HepG2 (cell line): Measurements from ENCODE around the gene GPC2. TPM values are rescaled to one million over a fixed set of nuclear protein-coding genes. Genes with fewer than 3 reads are reported as not detected.
A peak's percentile ranks its signal among the peaks of the same experiment; 100 is the strongest.

Experiments used
- ATAC-seq: fragments of 200-7000 bp; cut with Tn5 transposase; 3 replicates; pipeline ENCODE4 v1.9.1; 2020; ENCODE audit warnings: mild to moderate bottlenecking, moderate library complexity
- BruUV-seq: library from RNA; stranded (reverse); fragments of 400-500 nt; replicated peaks from 2 replicates; lab custom pipeline; 2021; lab: Mats Ljungman, UMichigan
- CTCF ChIA-PET: fragments of 300-600 bp; formaldehyde crosslinking; extraction: SDS; loops from one replicate; lab custom pipeline; 2021; ENCODE audit warnings: low total read pairs, inconsistent platforms, low intra/inter-chr PET ratio; lab: Yijun Ruan, JAX
- POLR2A ChIA-PET: fragments of 350-600 bp; sonication (Branson Sonifier 250); formaldehyde crosslinking; loops from one replicate; lab custom pipeline; 2020; ENCODE audit warnings: antibody characterized with exemption, inconsistent platforms; lab: Yijun Ruan, JAX
- DNase-seq: peaks from one replicate; pipeline ENCODE4 v3.0.0-alpha.2; 2015; ENCODE audit warnings: low spot score
- FAIRE-seq: peaks from 3 replicates; lab custom pipeline; 2011; peaks lifted over from hg19 to GRCh38; lab: Jason Lieb, UNC
- H2AFZ ChIP-seq: one replicate; pipeline ENCODE4 v1.6.1; 2011; ENCODE audit warnings: low read length, inconsistent platforms
- H3K27ac ChIP-seq: fragments of 300-600 bp; 3 replicates; pipeline ENCODE4 v1.8.0; 2011; ENCODE audit warnings: mixed run types, mild to moderate bottlenecking, mixed read lengths, low read length, inconsistent platforms; ENCODE audit not compliant: insufficient read depth; ENCODE audit errors: extremely low read length
- H3K27me3 ChIP-seq, 2 experiments: fragments of 200-600 bp in 1 of 2; 2 replicates in 1 of 2; 3 replicates in 1 of 2; pipeline versions ENCODE4 v1.6.0 to v1.8.0; 2011; ENCODE audit warnings: low read length in 2 of 2, mild to moderate bottlenecking in 2 of 2, moderate library complexity in 2 of 2, inconsistent platforms in 1 of 2; ENCODE audit not compliant: insufficient read depth in 2 of 2, control insufficient read depth in 1 of 2
- H3K36me3 ChIP-seq, 2 experiments: fragments of 200-600 bp in 1 of 2; replicated peaks in 1 of 2; 2 replicates in 1 of 2; 3 replicates in 1 of 2; pipeline versions ENCODE4 v1.5.1 to v1.8.0; 2011; ENCODE audit warnings: low read length in 2 of 2, inconsistent platforms in 1 of 2; ENCODE audit not compliant: insufficient read depth in 2 of 2, control insufficient read depth in 1 of 2
- H3K4me1 ChIP-seq: 2 replicates; pipeline ENCODE4 v1.5.1; 2012; ENCODE audit warnings: low read length, inconsistent platforms; ENCODE audit not compliant: insufficient read depth
- H3K4me2 ChIP-seq: 2 replicates; pipeline ENCODE4 v1.6.0; 2011; ENCODE audit warnings: low read depth, low read length, inconsistent platforms
- H3K4me3 ChIP-seq, 3 experiments: fragments of 200-600 bp in 1 of 3; sonication (generic), shearing (Covaris generic) in 1 of 3; replicated peaks in 1 of 3; 2 replicates each; pipeline ENCODE4 v1.5.1; 2011 to 2016; ENCODE audit warnings: low read length in 3 of 3, inconsistent platforms in 2 of 3, low read depth in 2 of 3, mild to moderate bottlenecking in 2 of 3, control low read depth in 1 of 3, mixed read lengths in 1 of 3; ENCODE audit not compliant: insufficient read depth in 1 of 3
- H3K79me2 ChIP-seq: one replicate; pipeline ENCODE4 v1.6.1; 2011; ENCODE audit warnings: low read length, inconsistent platforms; ENCODE audit not compliant: insufficient read depth
- H3K9ac ChIP-seq: 2 replicates; pipeline ENCODE4 v1.6.0; 2011; ENCODE audit warnings: mild to moderate bottlenecking, low read depth, low read length, inconsistent platforms; ENCODE audit not compliant: insufficient read depth
- H3K9me3 ChIP-seq: 2 replicates; pipeline ENCODE4 v1.5.1; 2012; ENCODE audit warnings: mild to moderate bottlenecking, low read length
- H4K20me1 ChIP-seq: 2 replicates; pipeline ENCODE4 v1.6.0; 2011; ENCODE audit warnings: inconsistent platforms, mild to moderate bottlenecking, low read length, moderate library complexity; ENCODE audit not compliant: insufficient read depth
- AGO2 ChIP-seq: fragments of 200-400 bp; formaldehyde crosslinking; optimal IDR thresholded peaks from 2 replicates; pipeline ENCODE3; 2017; ENCODE audit warnings: mild to moderate bottlenecking, low read depth, low read length, moderate library complexity
- ARHGAP35 ChIP-seq: sonication (generic); formaldehyde crosslinking; IDR thresholded peaks from 2 replicates; pipeline ENCODE4 v1.9.0; 2022; ENCODE audit warnings: mild to moderate bottlenecking, inconsistent platforms, moderate library complexity, missing genetic modification reagents, borderline replicate concordance
- KDM4B ChIP-seq: sonication (generic); formaldehyde crosslinking; IDR thresholded peaks from 2 replicates; pipeline ENCODE4 v1.4.0; 2020; ENCODE audit warnings: missing genetic modification reagents
- POLR2A ChIP-seq, 2 experiments: IDR thresholded peaks; 2 replicates each; pipeline ENCODE4 v1.6.1; 2011; ENCODE audit warnings: low read depth in 2 of 2, low read length in 2 of 2, mild to moderate bottlenecking in 1 of 2, moderate library complexity in 1 of 2; ENCODE audit not compliant: insufficient read depth in 1 of 2
- RBAK ChIP-seq: sonication (generic); formaldehyde crosslinking; IDR thresholded peaks from 2 replicates; pipeline ENCODE4 v1.5.1; 2020; ENCODE audit warnings: mild to moderate bottlenecking, missing genetic modification reagents
- RBFOX2 ChIP-seq: fragments of 200-400 bp; formaldehyde crosslinking; IDR thresholded peaks from 2 replicates; pipeline ENCODE4 v1.6.1; 2017; ENCODE audit warnings: low read depth, mild to moderate bottlenecking, low read length
- SAP130 ChIP-seq: IDR thresholded peaks from 2 replicates; pipeline ENCODE4 v1.6.1; 2016; ENCODE audit warnings: low read depth
- SMAD1 ChIP-seq: sonication (generic); formaldehyde crosslinking; IDR thresholded peaks from 2 replicates; pipeline ENCODE4 v1.4.0; 2020; ENCODE audit warnings: missing genetic modification reagents, low read depth, mild to moderate bottlenecking, borderline replicate concordance
- ZFP37 ChIP-seq: sonication (generic); formaldehyde crosslinking; IDR thresholded peaks from 2 replicates; pipeline ENCODE4 v1.4.0; 2020; ENCODE audit warnings: missing genetic modification reagents, borderline replicate concordance
- ZNF24 ChIP-seq: fragments of 450-650 bp; IDR thresholded peaks from 2 replicates; pipeline ENCODE4 v1.6.1; 2017; ENCODE audit warnings: antibody characterized with exemption, mild to moderate bottlenecking
- WGBS: methylation state at CpG from one replicate; pipeline ENCODE4 v1.1.6; 2017; ENCODE audit warnings: low lambda C conversion rate; 5-methylcytosine and 5-hydroxymethylcytosine counted together
- in situ Hi-C: cut with HindIII; loops from 2 replicates; pipeline ENCODE4 v1.10.0; 2017; ENCODE audit warnings: low pct_unique_long_range_greater_than_20kb; ENCODE audit not compliant: extremely low pct_ligation_motif_present
- intact Hi-C: fragments of 100-400 bp; cut with micrococcal nuclease; formaldehyde crosslinking; loops from one replicate; pipeline ENCODE4 v1.10.0; 2022; ENCODE audit not compliant: unreplicated experiment
- polyA plus RNA-seq, 8 experiments: library from polyadenylated mRNA; depleted of rRNA in 3 of 8; stranded (reverse) in 7 of 8; unstranded in 1 of 8; fragments of >200 nt; fragmentation: Illumina TruSeq in 4 of 8; extraction: Trizol in 4 of 8; gene quantifications; 2 replicates each; pipeline versions ENCODE4 v1.2.1 to v1.2.3, GENCODE V29; 2011 to 2016; ENCODE audit warnings: low read depth in 4 of 8, missing spikeins in 1 of 8, mixed read lengths in 1 of 8; ENCODE audit not compliant: insufficient read depth in 1 of 8
- total RNA-seq, 5 experiments: library from RNA; depleted of rRNA; stranded (reverse); fragments of >200 nt; fragmentation: Illumina TruSeq; extraction: Trizol; gene quantifications; 2 replicates each; pipeline ENCODE4 v1.2.3, GENCODE V29; 2016; ENCODE audit warnings: low read depth in 1 of 5
- TF ChIP-seq, protein P1 (sequence below): sonication (generic); formaldehyde crosslinking; IDR thresholded peaks from 2 replicates; pipeline ENCODE4 v1.4.0; 2020; ENCODE audit warnings: missing genetic modification reagents
- TF ChIP-seq, protein P2 (sequence below): sonication (generic); formaldehyde crosslinking; IDR thresholded peaks from 2 replicates; pipeline ENCODE4 v1.5.1; 2020; ENCODE audit warnings: mild to moderate bottlenecking, missing genetic modification reagents, moderate library complexity
- TF ChIP-seq, protein P3 (sequence below): sonication (generic); formaldehyde crosslinking; IDR thresholded peaks from 2 replicates; pipeline ENCODE4 v1.5.1; 2020; ENCODE audit warnings: mild to moderate bottlenecking, missing genetic modification reagents, borderline replicate concordance

GPC2 gene
- total and polyA plus RNA-seq, 2 of the 13 experiments (the other 11 are each of a cell fraction or from before 2014, with no cell fraction given), result 0.64 to 0.78 TPM

DNA sequence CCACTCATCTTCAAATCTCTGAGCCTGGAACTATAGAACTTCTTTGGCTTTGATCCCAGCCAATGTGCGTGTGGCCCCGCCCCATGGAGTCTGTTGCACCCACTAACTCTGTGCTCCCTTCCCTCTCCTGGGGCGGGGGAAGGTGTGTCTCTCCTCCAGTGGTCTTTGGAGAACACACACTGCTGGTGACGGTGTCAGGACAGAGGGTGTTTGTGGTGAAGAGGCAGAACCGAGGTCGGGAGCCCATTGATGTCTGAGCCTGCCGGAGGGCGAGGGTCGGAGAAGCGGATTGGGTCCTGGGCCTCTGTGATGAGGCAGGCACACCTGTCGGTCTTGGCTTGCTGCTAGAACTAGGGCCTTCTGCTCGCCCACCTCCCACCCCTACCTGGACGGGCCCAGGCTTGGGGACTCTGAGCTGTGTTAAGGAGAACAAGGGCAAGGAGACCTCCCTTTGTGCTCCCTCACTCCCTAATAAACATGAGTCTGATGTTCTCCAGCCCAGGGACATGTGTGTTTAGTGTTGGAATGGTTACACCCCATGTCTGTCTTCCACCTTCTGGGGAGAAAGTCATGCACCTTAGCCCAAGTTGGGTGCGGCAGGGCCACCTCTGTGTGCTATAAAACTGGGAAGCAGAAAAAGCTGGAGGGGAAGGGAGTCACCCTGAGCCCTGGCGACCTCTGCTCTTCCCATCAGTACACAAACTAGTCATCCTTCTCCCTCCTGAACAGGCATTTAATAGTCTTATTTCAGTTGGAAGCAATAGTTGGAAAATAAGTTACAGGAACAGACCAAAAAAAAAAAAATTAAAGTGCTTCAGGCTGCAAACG lies 23.3 kb downstream of the GPC2 start:
- H3K27ac ChIP-seq, result peak overlapping the region; percentile 23
- POLR2A ChIA-PET, result no interaction called here
- intact Hi-C loops, result no loop called here

More for the DNA sequence above, 23.3 kb downstream of the GPC2 start:
- H2AFZ ChIP-seq, result no peak overlapping the region
- BruUV-seq, result no TSS peak
- in situ Hi-C loops, result no loop called here
- peaks cover 73% of the 10 kb centered on the region for H3K4me1 ChIP-seq
- WGBS, result 91% methylated on average over 16 of the region's 16 CpGs
- FAIRE-seq, result no peak
- no peaks in the 10 kb centered on the region for H3K27me3 ChIP-seq
- DNase-seq, result no peak
- TF ChIP-seq ARHGAP35 (CRISPR knock-in tag) (no peak), ZNF24 (no peak), RBAK (CRISPR knock-in tag) (no peak), POLR2A (IDR thresholded peaks at IDR 0.05; ENCODE audit: insufficient read depth in 1 of 2, low read depth in 2 of 2, low read length in 2 of 2) (peak in 1 of 2 experiments; percentile 39; a peak in 2 of 4 replicates), SAP130 (CRISPR knock-in tag) (peak; percentile 10; the same call in 1 of the 2 replicates), RBFOX2 (peak; percentile 20), AGO2 (peak; percentile 61), ZFP37 (CRISPR knock-in tag) (no peak), SMAD1 (CRISPR knock-in tag) (no peak), KDM4B (CRISPR knock-in tag) (no peak)
- TF ChIP-seq, protein P1, sequence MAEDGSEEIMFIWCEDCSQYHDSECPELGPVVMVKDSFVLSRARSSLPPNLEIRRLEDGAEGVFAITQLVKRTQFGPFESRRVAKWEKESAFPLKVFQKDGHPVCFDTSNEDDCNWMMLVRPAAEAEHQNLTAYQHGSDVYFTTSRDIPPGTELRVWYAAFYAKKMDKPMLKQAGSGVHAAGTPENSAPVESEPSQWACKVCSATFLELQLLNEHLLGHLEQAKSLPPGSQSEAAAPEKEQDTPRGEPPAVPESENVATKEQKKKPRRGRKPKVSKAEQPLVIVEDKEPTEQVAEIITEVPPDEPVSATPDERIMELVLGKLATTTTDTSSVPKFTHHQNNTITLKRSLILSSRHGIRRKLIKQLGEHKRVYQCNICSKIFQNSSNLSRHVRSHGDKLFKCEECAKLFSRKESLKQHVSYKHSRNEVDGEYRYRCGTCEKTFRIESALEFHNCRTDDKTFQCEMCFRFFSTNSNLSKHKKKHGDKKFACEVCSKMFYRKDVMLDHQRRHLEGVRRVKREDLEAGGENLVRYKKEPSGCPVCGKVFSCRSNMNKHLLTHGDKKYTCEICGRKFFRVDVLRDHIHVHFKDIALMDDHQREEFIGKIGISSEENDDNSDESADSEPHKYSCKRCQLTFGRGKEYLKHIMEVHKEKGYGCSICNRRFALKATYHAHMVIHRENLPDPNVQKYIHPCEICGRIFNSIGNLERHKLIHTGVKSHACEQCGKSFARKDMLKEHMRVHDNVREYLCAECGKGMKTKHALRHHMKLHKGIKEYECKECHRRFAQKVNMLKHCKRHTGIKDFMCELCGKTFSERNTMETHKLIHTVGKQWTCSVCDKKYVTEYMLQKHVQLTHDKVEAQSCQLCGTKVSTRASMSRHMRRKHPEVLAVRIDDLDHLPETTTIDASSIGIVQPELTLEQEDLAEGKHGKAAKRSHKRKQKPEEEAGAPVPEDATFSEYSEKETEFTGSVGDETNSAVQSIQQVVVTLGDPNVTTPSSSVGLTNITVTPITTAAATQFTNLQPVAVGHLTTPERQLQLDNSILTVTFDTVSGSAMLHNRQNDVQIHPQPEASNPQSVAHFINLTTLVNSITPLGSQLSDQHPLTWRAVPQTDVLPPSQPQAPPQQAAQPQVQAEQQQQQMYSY (CRISPR knock-in tag), result peak; percentile 33; the same call in 1 of the 2 replicates
- TF ChIP-seq, protein P2, sequence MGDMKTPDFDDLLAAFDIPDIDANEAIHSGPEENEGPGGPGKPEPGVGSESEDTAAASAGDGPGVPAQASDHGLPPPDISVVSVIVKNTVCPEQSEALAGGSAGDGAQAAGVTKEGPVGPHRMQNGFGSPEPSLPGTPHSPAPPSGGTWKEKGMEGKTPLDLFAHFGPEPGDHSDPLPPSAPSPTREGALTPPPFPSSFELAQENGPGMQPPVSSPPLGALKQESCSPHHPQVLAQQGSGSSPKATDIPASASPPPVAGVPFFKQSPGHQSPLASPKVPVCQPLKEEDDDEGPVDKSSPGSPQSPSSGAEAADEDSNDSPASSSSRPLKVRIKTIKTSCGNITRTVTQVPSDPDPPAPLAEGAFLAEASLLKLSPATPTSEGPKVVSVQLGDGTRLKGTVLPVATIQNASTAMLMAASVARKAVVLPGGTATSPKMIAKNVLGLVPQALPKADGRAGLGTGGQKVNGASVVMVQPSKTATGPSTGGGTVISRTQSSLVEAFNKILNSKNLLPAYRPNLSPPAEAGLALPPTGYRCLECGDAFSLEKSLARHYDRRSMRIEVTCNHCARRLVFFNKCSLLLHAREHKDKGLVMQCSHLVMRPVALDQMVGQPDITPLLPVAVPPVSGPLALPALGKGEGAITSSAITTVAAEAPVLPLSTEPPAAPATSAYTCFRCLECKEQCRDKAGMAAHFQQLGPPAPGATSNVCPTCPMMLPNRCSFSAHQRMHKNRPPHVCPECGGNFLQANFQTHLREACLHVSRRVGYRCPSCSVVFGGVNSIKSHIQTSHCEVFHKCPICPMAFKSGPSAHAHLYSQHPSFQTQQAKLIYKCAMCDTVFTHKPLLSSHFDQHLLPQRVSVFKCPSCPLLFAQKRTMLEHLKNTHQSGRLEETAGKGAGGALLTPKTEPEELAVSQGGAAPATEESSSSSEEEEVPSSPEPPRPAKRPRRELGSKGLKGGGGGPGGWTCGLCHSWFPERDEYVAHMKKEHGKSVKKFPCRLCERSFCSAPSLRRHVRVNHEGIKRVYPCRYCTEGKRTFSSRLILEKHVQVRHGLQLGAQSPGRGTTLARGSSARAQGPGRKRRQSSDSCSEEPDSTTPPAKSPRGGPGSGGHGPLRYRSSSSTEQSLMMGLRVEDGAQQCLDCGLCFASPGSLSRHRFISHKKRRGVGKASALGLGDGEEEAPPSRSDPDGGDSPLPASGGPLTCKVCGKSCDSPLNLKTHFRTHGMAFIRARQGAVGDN (CRISPR knock-in tag), result peak; percentile 19; the same call in 1 of the 2 replicates
- TF ChIP-seq, protein P3, sequence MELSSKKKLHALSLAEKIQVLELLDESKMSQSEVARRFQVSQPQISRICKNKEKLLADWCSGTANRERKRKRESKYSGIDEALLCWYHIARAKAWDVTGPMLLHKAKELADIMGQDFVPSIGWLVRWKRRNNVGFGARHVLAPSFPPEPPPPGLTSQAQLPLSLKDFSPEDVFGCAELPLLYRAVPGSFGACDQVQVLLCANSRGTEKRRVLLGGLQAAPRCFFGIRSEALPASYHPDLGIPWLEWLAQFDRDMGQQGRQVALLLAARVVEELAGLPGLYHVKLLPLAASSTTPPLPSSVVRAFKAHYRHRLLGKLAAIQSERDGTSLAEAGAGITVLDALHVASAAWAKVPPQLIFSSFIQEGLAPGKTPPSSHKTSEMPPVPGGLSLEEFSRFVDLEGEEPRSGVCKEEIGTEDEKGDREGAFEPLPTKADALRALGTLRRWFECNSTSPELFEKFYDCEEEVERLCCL (CRISPR knock-in tag), result no peak
- TF ChIP-seq, all 625 proteins: peak for 6
- Histone ChIP-seq H3K9ac (no peak overlapping the region), H3K4me2 (no peak overlapping the region), H3K4me3 (no peak overlapping the region), H3K79me2 (peaks cover 15% of the 10 kb centered on the region), H4K20me1 (peaks cover 6% of the 10 kb centered on the region; the same call in 1 of the 2 replicates), H3K36me3 (peaks cover 6 to 24% of the 10 kb centered on the region in 2 experiments), H3K9me3 (no peaks in the 10 kb centered on the region)
- no peak for ATAC-seq
- CTCF ChIA-PET, result no interaction called here
